Hepatocyte (in vitro differentiated cells): ENCODE measurements around the gene GRK3.
"Not testable (repeated sequence)": the region's sequence is repeated elsewhere in the genome, so short reads cannot be mapped to it uniquely, and the experiment has no call there.

Experiments
- EZH2 ChIP-seq: fragments of 200-600 bp; sonication (generic); IDR thresholded peaks from 2 replicates; pipeline ENCODE4 v1.6.1; 2016; ENCODE audit warnings: antibody characterized with exemption, mild to moderate bottlenecking, borderline replicate concordance
- EZH2phosphoT487 ChIP-seq: fragments of 200-600 bp; sonication (generic); IDR thresholded peaks from one replicate; pipeline ENCODE4 v1.6.1; 2018; ENCODE audit warnings: antibody characterized with exemption, mild to moderate bottlenecking, low read depth, moderate library complexity; ENCODE audit not compliant: unreplicated experiment, severe bottlenecking
- TF ChIP-seq, protein P1 (sequence below): fragments of 200-600 bp; sonication (generic); IDR thresholded peaks from 2 replicates; pipeline ENCODE4 v1.5.1; 2016; ENCODE audit warnings: antibody characterized with exemption, mild to moderate bottlenecking; ENCODE audit not compliant: poor library complexity

DNA sequence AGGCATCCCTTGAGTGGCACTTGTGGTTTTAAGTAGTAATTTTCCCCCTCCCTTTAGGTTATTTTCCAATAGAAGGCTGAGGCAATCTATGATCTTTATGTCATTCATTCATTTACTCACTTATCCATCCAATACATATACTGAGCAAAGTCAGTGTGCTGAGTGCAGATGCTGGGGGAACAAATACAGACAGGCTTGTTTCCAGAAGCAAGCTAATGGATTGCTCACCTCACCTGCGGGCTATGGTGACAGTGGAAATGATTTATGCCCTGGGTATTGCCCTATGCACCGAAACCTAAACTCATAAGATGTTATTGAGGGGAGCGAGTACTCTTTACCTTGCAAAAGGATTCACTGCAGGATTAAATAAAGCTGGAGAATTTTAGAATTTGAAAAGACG lies 4.6 kb upstream of the GRK3 start:
- TF ChIP-seq, protein P1, sequence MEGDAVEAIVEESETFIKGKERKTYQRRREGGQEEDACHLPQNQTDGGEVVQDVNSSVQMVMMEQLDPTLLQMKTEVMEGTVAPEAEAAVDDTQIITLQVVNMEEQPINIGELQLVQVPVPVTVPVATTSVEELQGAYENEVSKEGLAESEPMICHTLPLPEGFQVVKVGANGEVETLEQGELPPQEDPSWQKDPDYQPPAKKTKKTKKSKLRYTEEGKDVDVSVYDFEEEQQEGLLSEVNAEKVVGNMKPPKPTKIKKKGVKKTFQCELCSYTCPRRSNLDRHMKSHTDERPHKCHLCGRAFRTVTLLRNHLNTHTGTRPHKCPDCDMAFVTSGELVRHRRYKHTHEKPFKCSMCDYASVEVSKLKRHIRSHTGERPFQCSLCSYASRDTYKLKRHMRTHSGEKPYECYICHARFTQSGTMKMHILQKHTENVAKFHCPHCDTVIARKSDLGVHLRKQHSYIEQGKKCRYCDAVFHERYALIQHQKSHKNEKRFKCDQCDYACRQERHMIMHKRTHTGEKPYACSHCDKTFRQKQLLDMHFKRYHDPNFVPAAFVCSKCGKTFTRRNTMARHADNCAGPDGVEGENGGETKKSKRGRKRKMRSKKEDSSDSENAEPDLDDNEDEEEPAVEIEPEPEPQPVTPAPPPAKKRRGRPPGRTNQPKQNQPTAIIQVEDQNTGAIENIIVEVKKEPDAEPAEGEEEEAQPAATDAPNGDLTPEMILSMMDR: not testable (repeated sequence)
- not testable (repeated sequence) for TF ChIP-seq EZH2phosphoT487, EZH2
